Activated T-cell treated with anti-CD3 and anti-CD28 coated beads for 48 hours (primary cell): ENCODE results near the gene CHRD.
"Not testable (repeated sequence)": the region's sequence is repeated elsewhere in the genome, so short reads cannot be mapped to it uniquely, and the experiment has no call there.

Experiments used
- DNase-seq: peaks from one replicate; pipeline ENCODE4 v3.0.0-alpha.2; 2020; ENCODE audit warnings: low read depth

Gene CHRD

DNA sequence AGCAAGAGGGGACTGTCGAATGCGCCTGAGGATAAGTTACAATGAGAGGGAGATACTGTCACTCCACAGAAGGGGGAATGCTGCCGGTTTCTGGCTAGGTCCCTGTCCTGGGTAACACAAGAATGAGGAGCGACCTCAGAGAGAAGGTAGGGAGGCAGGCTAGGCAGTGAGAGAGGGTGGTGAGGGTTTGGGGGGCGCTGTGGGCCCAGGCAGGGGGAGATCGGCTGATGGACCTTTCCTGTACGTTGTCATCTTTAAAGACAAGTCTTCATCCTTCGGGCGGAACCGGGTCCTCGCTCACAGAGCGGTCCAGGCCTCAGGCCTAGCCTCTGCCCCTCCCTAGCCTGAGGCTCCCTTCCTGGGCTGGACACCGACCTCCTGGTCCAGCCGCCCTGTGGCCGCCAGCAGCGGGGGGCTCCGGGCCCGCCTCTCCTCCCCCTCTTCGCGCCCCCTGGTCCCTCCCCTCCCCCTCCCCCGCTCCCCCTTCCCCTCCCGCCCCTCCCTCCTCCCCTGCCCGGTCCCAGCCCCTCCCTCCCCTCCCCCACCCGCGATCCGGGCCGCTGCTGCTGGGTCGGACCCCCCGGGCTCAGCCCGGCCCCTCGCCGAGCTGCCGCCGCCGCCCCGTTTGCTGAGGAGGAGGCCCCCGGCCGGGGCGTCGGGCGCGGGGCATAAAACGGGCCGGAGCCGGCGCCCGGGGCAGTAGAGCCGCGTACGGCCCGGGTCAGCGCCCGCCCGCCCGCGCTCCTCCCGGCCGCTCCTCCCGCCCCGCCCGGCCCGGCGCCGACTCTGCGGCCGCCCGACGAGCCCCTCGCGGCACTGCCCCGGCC, at the start of gene CHRD:
Gene CHRD, plus strand, starts transcription at position 697 of the 827 bp plus-strand sequence. CDS start 265 bp downstream, outside the sequence.
- no peak for DNase-seq

DNA sequence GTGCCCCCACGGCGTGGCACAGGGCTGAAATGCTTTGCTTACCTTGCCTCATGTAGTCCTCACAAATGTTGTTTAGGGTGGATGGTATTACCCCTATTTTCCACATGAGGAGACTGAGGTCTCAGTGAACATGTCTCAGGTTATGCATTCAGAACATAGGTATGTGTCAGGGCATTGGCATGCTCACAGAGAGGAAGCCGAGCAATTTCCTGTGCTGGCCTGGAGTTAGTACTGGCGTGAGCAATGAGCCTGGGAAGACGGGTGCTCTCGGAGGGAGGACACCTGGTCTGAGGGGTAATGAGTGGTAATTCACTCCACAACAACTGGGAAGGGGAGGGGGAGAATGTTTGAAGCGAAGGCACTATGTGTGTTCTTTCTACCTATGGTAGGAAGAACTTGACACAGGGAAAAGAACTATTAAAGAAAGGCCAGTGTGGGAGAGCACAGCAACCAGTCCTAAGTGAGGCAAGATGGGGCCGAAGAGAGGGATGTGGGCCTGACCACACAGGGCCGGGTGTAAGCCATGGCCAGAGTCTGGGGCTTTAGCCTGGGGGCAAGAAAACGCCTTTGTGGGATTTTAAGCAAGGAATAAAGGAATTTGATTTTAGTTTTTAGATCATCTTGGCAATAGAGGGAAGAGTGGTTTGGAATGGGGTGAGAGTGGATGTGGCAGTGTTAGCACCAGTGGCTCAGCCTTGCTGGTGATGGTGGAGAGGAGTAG, 47.3 kb upstream of the CHRD start:
- DNase-seq: no peak

DNA sequence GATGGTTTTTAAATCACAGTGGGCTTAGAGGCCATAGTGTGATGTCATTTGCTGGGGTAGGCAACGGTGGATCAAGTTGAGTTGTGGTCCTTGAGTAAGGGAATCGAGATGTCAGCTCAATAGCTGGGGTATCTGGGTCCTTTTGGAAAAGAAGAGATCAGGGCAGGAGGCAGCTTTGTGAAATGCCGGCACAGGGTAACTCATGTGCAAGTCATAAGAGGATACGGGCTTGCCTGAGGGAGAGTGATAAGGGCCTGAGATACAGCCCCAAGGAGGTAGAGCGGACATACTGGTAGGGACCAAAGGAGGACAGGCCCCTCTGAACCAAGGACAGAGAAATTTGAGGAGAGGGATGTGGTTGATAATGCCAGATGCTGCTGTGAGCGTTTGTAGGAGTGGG, 46.7 kb upstream of the CHRD start:
- no peak for DNase-seq

DNA sequence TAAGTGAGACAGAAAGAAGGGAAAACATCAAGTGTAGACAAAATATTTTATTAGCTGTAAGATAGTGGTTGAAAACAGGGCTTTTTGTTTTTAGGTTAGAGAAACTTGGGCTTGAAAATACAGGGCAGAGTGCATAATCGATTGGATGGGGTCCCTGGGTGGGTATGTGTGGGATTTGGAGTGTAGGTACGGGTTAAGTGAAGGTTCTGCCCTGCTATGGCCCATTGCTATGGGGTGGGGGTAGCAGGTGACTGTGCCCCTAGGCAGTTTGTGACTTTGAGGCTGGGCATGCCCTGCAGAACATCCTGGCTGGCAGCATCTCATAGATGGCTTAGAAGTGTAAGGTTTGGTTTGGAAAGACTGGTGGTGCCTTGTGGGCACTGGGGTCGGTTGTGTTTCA, 46.2 kb upstream of the CHRD start:
- DNase-seq: no peak

DNA sequence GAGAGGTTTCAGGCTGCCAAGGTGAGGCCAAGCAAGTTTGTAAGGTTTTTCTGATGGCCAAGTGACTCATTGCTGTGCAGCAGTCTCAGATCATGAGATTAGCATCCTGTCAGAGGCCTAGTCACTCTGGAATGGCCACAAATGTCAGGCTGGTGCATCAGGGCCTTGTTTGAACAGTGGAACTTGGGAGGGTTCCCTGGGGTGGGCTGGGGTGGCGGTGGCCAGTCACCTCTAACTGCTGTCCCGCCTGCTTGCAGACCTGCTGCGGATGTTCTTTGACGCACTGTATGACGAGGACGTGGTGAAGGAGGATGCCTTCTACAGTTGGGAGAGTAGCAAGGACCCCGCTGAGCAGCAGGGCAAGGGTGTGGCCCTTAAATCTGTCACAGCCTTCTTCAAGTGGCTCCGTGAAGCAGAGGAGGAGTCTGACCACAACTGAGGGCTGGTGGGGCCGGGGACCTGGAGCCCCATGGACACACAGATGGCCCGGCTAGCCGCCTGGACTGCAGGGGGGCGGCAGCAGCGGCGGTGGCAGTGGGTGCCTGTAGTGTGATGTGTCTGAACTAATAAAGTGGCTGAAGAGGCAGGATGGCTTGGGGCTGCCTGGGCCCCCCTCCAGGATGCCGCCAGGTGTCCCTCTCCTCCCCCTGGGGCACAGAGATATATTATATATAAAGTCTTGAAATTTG, 45.2 kb upstream of the CHRD start:
- DNase-seq: peak; percentile 37

DNA sequence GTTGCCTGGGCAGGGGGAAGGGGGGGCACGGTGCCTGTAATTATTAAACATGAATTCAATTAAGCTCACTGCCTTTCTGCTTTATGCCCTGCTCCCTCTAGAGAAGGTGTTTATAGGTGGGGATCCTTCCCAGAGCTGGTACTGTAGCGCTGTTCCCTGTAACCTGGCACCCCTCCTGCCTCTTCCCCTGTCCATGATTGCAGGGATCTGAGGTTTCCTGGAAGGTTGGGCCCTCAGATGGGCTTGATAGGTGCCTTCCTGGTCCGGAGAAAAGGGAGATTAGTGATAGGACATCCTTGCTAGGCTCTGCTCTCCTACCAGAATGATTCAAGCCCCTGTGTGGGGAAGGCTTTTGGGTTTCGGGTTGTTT, 44.6 kb upstream of the CHRD start:
- DNase-seq: no peak

DNA sequence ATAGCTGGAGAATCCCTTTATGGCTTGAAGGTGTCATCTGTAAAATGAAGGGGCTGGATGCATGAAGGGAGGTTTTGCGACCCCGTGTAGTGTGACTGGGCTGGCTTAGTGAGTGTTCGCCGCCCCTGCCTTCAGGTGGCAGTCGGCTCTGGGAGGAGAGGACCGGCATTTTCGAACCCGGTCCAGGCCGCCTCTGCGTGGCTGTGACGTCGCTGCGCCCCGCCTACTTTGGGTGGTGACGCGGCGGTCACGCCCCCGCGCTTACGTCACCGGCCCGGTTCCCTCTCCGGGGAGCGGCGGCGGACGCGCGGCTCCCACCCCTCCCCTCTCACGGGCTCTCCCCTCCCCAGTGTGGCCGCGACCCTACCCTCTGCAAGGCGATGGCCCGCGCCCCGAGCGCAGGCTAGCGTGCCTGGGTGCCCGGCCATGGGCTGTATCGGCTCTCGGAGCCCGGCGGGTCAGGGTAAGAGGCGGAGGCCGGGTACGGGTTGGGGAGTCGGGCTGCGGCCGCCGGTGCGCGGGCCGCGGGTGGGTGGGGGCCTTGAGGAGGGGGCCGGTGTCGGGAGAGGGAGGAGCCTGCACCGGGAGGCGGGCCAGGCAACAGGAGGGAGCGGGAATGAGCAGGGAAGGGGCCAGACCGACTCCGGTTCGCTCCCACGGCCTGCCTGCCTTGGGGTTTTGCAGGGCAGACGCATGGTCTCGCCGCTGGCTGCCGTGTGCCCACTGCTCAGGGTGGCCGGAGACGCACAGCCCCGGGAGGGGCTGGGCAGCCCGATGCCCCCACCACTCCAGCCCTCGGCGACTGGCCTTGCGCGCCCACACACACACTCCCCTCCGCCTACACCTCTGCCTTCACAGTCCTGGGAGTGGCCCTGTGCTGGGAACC, 44.0 kb upstream of the CHRD start:
- DNase-seq: peak; percentile 86

DNA sequence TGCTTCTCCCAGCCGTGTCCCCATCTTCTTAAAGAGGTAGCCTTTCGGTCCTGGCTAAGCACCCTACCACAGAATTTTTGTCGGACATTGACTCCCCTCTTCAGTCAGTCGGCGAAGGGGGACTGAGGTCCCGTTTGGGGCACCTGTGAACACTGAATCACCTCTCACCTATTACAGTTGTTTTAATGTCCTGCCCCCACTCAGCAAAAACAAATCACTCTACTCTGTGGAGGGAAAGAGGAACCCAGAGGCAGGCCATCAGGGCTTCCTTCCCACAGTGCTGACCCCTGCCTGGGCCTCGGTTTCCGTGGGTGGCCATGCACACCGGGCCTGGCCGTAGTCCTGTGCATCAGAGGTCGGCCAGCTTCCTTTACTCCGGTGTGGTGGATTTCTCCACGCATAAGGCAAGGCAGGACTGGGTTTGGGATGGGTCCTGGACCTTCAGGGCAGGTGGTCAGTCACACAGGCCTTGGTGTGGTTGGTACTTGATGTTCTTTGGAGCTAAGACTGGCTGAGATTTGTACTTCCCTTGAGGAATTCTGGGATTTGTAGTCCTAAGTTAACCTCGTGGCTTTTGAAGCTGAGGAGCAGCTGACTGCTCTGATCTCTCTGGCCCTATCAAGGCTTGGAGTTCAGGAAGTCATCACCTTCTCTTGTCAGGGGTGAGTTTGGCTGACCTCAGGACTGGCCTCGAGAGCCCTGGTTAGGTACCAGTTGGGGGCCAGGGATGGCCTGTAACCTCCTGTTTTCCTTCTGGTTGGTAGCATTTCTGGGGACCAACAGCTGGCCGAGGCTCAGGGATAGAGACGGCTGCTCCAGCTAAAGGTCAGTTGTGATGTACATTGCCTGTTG, 43.1 kb upstream of the CHRD start:
- no peak for DNase-seq

DNA sequence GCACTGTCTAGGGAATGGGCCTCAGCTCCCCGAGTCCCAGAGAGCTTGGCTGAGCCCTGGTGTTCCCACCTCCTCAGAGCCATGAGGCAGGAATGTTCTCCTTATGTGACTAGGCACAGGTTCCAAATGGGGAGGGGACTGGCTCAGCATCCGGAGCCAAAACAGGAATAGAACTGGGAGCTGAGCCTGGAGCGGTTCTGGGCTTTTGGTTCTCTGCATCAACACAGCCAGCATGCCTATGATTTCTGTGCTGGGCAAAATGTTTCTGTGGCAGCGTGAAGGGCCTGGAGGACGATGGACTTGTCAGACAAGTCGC, 42.5 kb upstream of the CHRD start, which contains the start of gene FAM131A:
Gene FAM131A, plus strand, starts transcription at position 202 of the 316 bp plus-strand sequence. Its CDS starts 31 bp downstream, at position 233.
- no peak for DNase-seq

DNA sequence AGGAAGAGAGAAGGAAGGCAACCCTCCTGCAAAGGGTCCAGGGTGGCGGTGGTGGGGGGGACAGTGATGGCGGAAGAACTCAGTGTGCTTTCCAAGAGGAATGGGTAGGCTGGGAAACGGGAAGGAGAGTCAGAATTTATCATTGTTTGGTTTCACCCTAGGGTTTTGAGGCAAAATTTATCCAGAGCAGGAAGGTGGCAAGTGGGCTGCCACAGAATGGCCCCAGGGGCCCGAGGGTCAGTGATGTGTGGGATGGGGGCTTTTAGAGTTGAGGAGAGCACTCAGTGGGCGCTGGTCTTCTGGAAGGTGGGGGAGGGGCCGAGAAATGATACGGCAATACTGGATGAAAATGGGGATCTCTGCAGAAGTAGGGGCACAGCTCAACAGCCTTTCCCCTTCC, 41.9 kb upstream of the CHRD start:
- no peak for DNase-seq

DNA sequence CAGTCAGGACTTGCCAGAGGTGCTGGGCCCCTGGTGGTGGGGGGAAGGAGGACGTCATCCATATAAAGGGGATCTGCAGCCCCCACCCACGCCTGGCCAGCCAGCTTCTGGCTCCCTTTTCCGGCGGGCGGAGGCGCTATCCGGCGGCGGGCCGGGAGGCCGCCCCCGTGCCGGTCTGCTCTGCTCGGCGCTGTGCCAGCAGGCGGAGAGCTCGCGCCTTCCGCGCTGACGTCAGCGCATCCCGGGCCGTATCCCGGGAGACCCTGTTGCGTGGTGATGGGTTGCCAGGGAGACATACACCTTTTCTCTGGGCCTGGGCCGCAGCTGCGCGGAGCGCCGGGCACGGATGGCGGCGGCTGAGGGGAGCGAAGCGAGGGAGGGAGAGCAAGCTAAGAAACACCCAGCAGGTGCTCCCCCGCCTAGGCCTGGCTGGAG, 41.3 kb upstream of the CHRD start:
- no peak for DNase-seq

DNA sequence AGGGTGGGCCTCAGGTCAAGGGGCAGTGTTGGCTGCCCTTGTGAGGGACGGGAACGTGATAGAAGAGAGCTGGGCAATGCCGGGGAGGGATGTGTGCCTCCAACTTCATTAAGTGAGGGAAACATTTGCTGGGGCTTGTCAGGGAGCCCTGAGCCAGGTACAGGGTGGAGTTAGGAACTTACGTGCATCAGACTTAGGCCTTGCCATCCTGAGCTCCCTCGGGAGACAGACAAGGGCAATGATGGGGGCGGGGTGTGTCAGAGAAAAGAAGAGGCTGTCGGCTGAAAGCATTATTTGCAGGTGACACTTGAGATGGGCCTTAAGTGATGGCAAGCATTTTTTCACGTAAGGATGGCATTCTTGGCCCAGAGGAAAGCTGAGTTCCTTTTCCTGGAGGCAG, 40.9 kb upstream of the CHRD start:
- DNase-seq: no peak

DNA sequence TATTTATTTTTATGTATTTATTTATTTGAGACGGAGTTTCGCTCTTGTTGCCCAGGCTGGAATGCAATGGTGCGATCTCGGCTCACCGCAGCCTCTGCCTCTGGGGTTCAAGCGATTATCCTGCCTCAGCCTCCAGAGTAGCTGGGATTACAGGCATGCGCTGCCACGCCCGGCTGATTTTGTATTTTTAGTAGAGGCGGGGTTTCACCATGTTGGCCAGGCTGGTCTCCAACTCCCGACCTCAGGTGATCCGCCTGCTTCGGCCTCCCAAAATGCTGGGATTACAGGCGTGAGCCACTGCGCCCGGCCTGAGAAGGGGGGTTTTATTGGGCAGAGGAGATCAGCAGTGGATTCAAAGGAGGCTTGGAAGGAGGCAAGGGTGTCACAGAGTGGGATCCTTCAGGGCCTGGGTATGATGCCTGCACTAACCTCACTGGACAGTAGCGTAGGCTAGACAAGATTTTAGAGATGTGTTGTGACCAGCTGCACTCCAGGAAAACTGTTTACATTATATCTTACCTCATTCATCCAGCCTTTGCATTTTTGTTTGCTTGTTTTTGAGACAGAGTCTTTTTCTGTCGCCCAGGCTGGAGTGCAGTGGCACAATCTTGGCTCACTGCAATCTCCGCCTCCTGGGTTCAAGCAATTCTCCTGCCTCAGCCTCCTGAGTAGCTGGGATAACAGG, 40.3 kb upstream of the CHRD start:
- DNase-seq: not testable (repeated sequence)

DNA sequence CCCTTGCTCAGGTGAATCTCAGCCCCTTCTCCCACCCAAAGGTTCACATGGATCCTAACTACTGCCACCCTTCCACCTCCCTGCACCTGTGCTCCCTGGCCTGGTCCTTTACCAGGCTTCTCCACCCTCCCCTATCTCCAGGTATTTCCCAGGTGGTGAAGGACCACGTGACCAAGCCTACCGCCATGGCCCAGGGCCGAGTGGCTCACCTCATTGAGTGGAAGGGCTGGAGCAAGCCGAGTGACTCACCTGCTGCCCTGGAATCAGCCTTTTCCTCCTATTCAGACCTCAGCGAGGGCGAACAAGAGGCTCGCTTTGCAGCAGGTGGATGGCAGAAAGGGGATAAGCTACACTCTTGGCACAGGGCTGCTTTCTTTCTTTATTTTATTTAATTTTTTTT, 37.9 kb upstream of the CHRD start:
- DNase-seq: no peak

DNA sequence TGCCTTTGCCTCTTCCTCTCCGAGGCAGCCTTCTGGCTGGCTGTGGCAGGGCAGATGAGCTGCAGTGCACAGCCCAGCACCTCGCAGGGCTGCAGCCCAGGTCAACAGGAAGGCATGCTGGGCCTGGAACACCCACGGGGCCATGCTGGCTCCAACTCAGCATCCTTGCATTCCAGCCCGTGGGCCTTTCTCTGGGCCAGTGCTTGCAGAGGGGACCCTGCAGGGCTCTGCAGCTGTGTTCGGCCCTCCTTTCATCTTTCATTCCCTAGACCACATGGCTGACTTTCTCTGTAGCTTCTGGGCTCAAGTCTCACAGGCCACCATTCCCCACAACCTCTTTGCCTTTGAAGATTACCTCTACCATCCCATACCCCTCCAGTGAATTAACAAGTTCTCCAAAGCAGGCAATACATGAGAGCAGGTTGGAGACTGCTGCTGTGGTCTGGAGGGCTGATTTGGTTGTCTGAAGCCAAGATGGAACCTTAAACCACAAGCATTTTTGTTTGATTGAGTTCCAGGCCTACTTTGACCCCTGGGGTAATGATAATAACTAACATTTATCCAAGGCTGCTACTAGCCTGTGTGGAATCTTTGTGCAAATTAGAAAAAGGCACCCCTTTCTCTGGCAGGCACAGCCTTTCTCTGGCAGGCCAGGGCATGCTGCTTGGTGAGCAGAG, 36.5 kb upstream of the CHRD start:
- no peak for DNase-seq

DNA sequence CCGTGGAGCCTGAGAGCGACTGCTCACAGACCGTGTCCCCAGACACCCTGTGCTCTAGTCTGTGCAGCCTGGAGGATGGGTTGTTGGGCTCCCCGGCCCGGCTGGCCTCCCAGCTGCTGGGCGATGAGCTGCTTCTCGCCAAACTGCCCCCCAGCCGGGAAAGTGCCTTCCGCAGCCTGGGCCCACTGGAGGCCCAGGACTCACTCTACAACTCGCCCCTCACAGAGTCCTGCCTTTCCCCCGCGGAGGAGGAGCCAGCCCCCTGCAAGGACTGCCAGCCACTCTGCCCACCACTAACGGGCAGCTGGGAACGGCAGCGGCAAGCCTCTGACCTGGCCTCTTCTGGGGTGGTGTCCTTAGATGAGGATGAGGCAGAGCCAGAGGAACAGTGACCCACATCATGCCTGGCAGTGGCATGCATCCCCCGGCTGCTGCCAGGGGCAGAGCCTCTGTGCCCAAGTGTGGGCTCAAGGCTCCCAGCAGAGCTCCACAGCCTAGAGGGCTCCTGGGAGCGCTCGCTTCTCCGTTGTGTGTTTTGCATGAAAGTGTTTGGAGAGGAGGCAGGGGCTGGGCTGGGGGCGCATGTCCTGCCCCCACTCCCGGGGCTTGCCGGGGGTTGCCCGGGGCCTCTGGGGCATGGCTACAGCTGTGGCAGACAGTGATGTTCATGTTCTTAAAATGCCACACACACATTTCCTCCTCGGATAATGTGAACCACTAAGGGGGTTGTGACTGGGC, 35.1 kb upstream of the CHRD start:
- DNase-seq: no peak

DNA sequence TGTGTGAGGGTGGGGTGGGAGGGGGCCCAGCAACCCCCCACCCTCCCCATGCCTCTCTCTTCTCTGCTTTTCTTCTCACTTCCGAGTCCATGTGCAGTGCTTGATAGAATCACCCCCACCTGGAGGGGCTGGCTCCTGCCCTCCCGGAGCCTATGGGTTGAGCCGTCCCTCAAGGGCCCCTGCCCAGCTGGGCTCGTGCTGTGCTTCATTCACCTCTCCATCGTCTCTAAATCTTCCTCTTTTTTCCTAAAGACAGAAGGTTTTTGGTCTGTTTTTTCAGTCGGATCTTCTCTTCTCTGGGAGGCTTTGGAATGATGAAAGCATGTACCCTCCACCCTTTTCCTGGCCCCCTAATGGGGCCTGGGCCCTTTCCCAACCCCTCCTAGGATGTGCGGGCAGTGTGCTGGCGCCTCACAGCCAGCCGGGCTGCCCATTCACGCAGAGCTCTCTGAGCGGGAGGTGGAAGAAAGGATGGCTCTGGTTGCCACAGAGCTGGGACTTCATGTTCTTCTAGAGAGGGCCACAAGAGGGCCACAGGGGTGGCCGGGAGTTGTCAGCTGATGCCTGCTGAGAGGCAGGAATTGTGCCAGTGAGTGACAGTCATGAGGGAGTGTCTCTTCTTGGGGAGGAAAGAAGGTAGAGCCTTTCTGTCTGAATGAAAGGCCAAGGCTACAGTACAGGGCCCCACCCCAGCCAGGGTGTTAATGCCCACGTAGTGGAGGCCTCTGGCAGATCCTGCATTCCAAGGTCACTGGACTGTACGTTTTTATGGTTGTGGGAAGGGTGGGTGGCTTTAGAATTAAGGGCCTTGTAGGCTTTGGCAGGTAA, 34.3 kb upstream of the CHRD start:
- no peak for DNase-seq
